ENCODE results near the gene OR11H6.
A peak's percentile ranks its signal among the peaks of the same experiment; 100 is the strongest.
"Not testable (repeated sequence)": the region's sequence is repeated elsewhere in the genome, so short reads cannot be mapped to it uniquely, and the experiment has no call there.

Gene OR11H6

GRCh38 chr14:20223410-20223809, at the start of gene OR11H6:
OR11H6 (plus strand) TSS chr14:20223710; CDS start chr14:20223710, 0 bp downstream.
- no peak for DNase-seq

DNA sequence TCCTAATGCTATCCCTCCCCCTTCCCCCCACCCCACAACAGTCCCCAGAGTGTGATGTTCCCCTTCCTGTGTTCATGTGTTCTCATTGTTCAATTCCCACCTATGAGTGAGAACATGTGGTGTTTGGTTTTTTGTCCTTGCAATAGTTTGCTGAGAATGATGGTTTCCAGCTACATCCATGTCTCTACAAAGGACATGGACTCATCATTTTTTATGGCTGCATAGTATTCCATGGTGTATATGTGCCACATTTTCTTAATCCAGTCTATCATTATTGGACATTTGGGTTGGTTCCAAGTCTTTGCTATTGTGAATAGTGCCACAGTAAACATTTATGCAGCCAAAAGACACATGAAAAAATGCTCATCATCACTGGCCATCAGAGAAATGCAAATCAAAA, 49.3 kb upstream of the OR11H6 start:
- DNase-seq, result not testable (repeated sequence)

DNA sequence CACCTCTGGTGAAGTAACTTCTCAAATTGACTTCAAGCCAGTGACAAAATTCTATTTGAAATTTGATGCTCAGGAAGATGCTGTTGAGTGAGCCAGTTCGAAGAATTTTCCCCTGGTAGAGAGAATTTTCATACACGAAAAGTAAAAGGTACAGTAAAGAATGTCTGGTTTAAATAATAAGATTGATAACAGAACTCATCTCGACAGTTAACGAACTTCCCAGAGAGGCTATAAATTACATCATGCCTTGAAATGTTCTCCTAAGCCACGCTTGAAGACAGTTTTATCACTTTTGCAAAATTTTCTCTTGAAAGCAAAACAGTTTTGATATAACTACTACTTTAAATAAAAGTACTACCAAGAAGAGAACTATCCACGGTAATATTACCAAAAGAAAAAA, 47.2 kb upstream of the OR11H6 start:
- no peak for DNase-seq

DNA sequence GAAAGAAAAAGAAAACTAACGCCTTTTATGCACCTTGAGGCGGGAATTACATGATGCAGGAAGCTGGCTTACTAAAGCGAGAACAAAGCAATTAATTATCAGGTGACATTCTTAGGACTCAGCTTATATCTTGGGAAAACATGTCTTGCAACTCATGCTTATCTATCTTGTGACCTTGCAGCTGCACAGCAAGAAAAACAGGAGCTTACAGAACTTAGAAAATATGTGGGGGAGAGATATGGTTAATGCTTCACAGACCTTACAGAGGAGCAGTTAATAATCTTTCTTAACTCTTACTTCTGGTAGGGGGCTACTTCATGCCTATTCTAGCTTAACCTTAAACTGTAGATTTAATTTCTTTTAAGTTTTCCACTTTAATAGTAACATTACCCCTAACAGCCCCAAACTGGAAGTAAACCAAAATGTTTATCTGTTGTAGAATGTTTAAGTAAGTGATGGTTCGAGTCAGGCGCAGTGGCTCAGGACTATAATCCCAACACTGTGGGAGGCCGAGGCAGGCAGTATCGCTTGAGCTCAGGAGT, 46.0 kb upstream of the OR11H6 start:
- DNase-seq, result peak; percentile 90

DNA sequence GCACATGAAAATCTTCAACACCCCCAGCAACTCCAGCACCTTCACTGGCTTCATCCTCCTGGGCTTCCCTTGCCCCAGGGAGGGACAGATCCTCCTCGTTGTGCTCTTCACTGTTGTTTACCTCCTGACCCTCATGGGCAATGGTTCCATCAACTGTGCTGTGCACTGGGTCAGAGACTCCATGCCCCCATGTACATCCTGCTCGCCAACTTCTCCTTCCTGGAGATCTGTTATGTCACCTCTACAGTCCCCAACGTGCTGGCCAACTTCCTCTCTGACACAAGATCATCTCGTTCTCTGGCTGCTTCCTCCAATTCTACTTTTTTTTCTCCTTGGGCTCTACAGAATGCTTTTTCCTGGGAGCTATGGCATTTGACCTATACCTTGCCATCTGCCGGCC, 44.3 kb upstream of the OR11H6 start:
- no peak for DNase-seq

GRCh38 chr14:20179880-20180279, 43.6 kb upstream of the OR11H6 start:
- no peak for DNase-seq

DNA sequence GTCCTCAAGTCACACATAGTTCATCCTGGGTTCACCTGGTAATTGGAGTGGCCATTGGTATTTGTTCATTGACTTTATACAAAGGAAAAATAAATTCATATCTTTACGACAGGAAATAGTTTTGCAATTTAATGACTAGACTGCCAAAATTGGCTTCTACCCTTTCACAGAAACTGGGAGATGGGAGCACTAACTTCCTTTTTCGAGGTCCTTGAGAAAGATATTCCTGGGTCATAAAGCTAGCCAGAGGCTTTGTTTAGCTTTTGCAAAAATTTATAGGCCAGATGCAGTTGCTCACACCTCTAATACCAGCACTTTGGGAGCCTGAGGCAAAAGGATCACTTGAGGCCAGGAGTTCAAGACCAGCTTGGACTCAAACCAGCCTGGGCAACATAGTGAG, 43.0 kb upstream of the OR11H6 start:
- DNase-seq, result no peak

- DNase-seq, result no peak
Observed at GRCh38 chr14:20184181-20184580, 39.3 kb upstream of the OR11H6 start.

DNA sequence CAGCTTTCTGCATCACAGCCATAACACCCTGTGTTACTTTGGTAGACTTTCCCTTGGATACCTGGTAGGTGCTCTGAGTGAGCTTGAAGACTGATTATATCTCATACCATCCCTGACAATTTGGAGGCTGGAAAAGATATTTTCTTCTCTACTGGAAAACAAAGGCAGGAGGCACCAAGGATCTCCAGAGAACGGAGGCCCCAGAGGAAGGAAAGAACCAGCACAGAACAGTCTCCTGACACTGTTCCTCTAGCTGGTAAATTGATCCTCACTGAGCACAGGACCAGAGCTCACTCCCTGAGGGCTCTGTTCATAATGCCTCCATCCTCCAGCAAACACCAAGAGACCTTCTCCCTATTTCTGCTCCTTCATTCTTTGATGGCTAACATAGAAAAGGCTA, 32.9 kb upstream of the OR11H6 start, which contains the start of gene OR11G2:
Gene OR11G2, plus strand, starts transcription at position 301 of the 400 bp plus-strand sequence. CDS start 6,542 bp downstream, outside the sequence.
- DNase-seq, result no peak

DNA sequence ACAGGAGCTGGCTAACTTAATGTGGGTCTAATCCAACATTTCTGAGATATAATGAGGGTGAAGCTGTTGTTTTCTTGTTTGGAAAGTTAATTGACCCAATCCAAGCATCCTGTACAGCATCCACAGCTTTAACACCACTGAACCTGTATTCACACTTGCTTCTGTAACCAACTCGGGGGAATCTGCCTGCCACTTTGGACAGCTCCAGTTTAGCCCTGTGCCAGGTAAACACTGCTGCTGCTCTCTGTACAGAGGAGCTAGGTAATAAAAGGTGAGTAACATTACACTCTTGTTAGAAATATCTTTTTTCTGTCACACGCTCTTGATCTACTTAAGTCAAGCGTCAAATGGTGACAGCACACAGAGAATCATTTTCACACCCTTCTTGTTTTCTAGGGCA, 32.1 kb upstream of the OR11H6 start:
- no peak for DNase-seq

- DNase-seq, result no peak
Observed at GRCh38 chr14:20194101-20194500, 29.4 kb upstream of the OR11H6 start.

- DNase-seq, result not testable (repeated sequence)
Observed at GRCh38 chr14:20195170-20195569, 28.3 kb upstream of the OR11H6 start.

DNA sequence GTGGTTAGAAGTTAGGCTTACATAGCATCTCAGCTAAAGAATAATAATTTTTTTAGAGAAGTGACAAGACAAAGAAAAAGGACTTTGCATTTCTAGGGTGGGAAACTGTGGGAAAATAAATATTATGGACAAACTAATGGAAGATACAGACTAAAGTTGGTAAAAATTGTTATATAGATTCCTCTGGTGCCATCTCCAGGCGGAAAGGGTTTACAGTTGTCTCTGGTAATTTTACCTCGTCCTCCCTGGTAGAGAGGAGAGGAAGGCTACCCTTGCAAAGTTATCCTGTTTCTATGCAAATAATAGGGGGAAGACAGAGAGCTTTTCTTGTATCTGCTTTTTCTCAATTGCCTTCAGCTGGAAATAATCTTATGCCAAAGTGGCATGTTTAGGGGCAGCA, 27.6 kb upstream of the OR11H6 start:
- DNase-seq, result no peak

GRCh38 chr14:20197459-20197858, 26.1 kb upstream of the OR11H6 start:
- no peak for DNase-seq

DNA sequence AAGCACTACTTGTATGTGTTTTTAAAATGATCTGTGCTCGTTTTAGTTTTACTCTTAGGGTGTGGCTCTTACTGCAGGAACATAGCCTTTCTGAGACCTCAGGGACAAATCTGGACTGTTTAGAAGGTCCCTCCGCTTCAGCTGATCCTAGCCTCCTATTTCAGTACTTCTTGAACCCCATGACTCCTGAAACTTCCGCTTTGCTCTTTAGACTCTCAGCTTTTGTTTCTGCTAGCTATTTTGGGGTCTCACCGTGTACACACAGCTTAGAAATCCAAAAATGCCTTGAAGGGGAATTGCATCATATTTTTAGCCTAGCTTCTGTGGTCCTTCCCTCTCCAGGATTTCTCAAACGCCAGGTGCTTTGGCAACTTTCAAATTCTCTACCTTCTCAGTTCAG, 24.5 kb upstream of the OR11H6 start:
- no peak for DNase-seq

GRCh38 chr14:20204721-20205120, 18.8 kb upstream of the OR11H6 start:
- DNase-seq, result no peak

DNA sequence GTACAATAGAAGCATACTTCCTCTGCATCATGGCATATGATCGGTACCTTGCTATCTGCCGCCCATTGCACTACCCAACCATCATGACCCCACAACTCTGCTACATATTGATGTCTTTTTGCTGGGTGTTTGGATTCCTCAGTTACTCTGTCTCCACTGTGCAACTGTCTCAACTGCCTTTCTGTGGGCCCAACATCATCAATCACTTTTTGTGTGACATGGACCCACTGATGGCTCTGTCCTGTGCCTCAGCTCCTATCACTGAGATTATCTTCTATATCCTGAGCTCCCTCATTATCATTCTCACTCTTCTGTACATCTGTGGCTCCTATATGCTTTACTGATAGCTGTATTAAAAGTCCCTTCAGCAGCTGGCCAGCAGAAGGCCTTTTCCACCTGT, 13.9 kb upstream of the OR11H6 start:
- no peak for DNase-seq

DNA sequence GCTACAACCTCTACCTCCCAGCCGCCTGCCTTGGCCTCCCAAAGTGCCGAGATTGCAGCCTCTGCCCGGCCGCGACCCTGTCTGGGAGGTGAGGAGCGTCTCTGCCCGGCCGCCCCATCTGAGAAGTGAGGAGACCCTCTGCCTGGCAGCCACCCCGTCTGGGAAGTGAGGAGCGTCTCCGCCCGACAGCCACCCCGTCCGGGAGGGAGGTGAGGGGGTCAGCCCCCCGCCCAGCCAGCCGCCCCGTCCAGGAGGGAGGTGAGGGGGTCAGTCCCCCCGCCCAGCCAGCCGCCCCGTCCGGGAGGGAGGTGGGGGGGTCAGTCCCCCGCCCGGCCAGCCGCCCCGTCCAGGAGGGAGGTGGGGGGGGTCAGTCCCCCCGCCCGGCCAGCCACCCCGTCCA, 11.1 kb upstream of the OR11H6 start:
- DNase-seq, result not testable (repeated sequence)

DNA sequence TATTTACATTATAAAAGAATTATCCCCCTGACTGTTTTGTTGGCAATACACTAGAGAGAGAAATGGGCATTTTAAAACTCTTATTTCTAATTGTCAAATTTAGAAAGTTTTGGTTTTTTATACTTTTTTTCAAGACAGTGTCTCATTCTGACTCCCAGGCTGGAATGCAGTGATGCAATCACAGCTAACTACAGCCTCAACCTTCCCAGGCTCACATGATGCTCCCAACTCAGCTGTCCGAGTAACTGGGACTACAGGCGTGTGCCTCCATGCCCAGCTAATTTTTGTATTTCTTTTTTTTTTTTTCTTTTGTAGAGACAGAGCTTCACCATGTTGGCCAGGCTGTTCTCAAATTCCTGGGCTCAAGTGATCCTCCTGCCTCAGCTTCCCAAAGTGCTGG, 8.3 kb upstream of the OR11H6 start:
- DNase-seq, result no peak

DNA sequence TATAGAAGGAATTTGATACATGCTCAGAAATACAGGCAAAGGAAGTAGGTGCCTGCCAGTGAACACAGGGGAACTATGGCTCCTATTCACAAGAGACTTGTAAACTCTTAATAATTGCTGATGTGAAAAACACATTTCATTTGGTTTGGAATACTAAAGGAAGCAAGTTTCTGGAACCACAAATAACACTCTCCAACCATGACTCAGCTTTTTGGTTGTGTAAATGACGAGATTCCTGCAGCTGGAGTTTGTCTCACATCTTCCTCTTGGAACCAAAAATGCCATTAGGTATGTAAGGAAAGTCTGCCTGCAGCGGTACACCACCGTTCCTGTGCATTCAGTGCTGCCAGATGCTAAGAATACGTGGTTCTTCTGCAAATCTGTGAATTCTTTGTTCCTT, 4.5 kb upstream of the OR11H6 start:
- no peak for DNase-seq

- no peak for DNase-seq
Observed at GRCh38 chr14:20228681-20229080, 5.2 kb downstream of the OR11H6 start, which contains the start of gene OR11H7. OR11H7 (plus strand) TSS chr14:20228981.

- DNase-seq, result not testable (repeated sequence)
Observed at GRCh38 chr14:20235415-20235814, 11.9 kb downstream of the OR11H6 start.

DNA sequence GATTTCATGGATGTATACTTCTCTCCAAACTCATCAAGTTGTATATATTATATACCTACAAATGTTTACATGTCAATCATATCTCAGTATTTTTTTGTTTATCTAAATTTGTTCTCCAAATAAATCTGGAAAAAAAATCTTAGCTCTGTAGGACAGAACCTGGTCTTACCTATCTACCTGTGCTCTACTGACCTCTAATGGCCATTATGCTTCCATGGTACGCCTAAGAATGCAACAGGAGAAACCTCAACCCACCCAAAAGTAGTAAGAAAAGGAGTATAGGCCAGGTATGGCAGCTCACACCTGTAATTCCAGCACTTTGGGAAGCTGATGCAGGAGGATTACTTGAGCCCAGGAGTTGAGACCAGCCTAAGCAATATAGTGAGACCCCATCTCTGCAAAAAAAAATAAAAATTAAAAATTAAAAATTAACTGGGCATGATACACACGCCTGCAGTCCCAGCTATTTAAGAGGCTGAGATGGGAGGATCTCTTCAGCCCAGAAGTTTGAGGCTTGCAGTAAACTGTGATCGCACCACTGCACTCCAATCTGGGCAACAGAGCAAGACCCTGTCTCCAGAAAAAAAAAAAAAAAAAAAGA, 24.2 kb downstream of the OR11H6 start:
- DNase-seq, result peak; percentile 50

DNA sequence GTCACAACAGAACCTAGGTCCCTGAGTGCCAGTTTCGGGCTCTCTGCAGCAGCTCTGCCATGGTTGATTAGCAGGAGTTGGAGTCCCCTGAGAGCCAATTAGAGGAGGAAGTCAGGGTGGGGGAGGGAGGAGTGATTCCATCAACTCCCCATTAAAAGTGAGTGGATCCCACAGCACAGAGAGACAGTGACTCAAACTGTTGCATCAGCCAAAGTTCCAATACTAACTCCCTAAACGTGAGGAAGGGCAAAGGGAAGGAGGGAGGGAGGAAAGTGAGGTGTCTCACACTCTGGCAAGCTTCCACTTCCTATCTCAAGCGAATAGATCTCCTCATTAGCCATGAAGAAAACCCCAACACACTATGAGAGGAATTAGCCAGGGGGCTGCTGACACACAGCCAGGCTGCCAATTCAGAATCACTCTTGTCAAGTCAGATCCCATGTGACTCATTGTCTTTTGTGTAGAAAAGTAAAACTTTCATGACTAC, 39.2 kb downstream of the OR11H6 start:
- DNase-seq, result no peak

DNA sequence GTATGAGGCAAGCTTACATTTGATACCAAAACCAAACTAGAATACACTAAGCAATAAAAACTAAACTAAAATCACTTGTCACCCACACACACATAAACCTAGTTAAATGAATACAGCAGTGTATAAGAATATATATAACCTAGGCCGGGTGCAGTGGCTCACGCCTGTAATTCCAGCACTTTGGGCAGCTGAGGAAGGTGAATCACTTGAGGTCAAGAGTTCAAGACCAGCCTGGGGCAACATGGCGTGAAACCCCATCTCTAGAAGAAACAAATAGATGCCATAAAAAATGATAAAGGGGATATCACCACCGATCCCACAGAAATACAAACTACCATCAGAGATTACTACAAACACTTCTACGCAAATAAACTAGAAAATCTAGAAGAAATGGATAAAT, 40.9 kb downstream of the OR11H6 start:
- not testable (repeated sequence) for DNase-seq
